ENCODE data around the gene NEUROD4.

DNA sequence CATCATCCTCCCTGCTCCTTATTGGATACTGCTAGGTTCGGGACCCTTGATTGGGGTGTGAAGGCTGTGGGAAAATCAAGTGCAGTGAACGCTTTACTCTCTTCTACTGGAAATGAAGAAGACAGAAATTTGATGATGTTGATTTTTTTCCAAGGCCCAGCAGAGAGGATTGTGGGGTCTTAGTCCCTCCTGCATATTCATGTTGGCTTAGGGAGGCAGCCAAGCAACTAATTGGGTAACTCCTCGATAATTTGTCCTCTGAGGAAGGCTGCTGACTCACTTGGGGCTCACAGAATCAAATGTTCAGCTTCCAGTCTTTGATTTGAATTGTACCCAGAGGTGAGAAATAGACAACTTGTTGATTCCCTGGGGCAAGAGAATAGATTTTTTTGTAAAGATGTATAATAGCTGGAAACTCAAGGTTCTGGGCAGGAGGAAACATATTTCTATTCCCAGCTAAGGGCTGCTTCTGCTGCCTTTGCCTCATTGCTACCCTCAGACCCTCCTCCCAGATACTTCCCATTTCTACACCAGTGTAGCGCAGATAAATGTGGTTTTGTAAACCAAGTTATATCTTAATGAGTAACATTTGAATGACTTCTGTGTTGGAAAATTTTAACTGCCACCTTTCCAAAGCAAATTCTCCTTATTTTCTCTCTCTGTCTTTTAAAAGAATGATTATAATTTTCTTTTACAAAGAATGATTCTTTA, 21.7 kb downstream of the NEUROD4 start:
- no peak for TF ChIP-seq EZH2 (IDR thresholded peaks at IDR 0.05; ENCODE audit: borderline replicate concordance)
- TF ChIP-seq, protein P1, sequence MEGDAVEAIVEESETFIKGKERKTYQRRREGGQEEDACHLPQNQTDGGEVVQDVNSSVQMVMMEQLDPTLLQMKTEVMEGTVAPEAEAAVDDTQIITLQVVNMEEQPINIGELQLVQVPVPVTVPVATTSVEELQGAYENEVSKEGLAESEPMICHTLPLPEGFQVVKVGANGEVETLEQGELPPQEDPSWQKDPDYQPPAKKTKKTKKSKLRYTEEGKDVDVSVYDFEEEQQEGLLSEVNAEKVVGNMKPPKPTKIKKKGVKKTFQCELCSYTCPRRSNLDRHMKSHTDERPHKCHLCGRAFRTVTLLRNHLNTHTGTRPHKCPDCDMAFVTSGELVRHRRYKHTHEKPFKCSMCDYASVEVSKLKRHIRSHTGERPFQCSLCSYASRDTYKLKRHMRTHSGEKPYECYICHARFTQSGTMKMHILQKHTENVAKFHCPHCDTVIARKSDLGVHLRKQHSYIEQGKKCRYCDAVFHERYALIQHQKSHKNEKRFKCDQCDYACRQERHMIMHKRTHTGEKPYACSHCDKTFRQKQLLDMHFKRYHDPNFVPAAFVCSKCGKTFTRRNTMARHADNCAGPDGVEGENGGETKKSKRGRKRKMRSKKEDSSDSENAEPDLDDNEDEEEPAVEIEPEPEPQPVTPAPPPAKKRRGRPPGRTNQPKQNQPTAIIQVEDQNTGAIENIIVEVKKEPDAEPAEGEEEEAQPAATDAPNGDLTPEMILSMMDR (IDR thresholded peaks at IDR 0.05; ENCODE audit: poor library complexity) = no peak
